ENCODE results near the gene TBL1X. TPM values are rescaled to one million over a fixed set of nuclear protein-coding genes. Genes with fewer than 3 reads are reported as not detected.

TBL1X gene
- total and polyA plus RNA-seq, 4 donors, result 2.3 to 21.7 (median 13.3) TPM

DNA sequence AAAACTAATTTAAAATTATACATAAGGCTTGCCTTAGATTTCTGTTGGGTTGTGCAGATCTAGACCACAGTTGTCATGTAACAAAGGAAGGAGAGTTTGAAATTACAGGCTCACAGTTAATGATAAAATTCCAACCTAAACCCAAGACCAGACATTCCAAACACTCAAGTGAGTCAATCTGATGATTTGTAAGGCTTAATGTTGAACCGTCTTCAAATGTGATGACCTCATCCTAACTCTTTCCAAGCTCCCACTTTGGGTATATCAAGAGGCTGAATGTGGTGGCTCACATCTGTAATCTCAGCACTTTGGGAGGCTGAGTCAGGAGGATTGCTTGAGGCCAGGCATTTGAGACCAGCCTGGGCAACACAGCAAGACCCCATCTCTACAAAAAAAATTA is 149.2 kb downstream of the TBL1X start:
- Histone ChIP-seq H3K4me1 (ENCODE audit: control insufficient read depth in 5 of 5, insufficient read depth in 5 of 5, low read length in 5 of 5) (peaks cover 0 to 1% (median 0%) of the 10 kb centered on the region in 5 donors), H3K9ac (ENCODE audit: insufficient read depth in 1 of 2, low read length in 2 of 2) (no peak overlapping the region), H3K9me3 (ENCODE audit: control insufficient read depth in 4 of 4, insufficient read depth in 3 of 4, low read length in 3 of 4) (peaks cover 0 to 2% (median 0%) of the 10 kb centered on the region in 4 donors), H3K27ac (ENCODE audit: low read depth in 1 of 2, low read length in 1 of 2) (no peak overlapping the region), H3K36me3 (ENCODE audit: control insufficient read depth in 4 of 4, insufficient read depth in 4 of 4, low read length in 4 of 4) (no peaks in the 10 kb centered on the region), H3K4me3 (no peak overlapping the region), H3K27me3 (ENCODE audit: control insufficient read depth in 3 of 3, insufficient read depth in 3 of 3, low read length in 2 of 3) (peaks cover 0 to 18% (median 10%) of the 10 kb centered on the region in 3 donors)
- WGBS, 2 donors, result 85 to 100% methylated on average over 1 of the region's 1 CpG
- ATAC-seq (ENCODE audit: insufficient read depth, low FRiP score) (no peak), DNase-seq (no peak)
- TF ChIP-seq, protein P1, sequence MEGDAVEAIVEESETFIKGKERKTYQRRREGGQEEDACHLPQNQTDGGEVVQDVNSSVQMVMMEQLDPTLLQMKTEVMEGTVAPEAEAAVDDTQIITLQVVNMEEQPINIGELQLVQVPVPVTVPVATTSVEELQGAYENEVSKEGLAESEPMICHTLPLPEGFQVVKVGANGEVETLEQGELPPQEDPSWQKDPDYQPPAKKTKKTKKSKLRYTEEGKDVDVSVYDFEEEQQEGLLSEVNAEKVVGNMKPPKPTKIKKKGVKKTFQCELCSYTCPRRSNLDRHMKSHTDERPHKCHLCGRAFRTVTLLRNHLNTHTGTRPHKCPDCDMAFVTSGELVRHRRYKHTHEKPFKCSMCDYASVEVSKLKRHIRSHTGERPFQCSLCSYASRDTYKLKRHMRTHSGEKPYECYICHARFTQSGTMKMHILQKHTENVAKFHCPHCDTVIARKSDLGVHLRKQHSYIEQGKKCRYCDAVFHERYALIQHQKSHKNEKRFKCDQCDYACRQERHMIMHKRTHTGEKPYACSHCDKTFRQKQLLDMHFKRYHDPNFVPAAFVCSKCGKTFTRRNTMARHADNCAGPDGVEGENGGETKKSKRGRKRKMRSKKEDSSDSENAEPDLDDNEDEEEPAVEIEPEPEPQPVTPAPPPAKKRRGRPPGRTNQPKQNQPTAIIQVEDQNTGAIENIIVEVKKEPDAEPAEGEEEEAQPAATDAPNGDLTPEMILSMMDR (IDR thresholded peaks at IDR 0.05; ENCODE audit: control extremely low read depth, extremely low read depth), result no peak

- peaks cover 0 to 26% (median 8%) of the 10 kb centered on the region in 3 donors for H3K27me3 ChIP-seq (ENCODE audit: control insufficient read depth in 3 of 3, insufficient read depth in 3 of 3, low read length in 2 of 3)
- no peak overlapping the region for H3K27ac ChIP-seq (ENCODE audit: low read depth in 1 of 2, low read length in 1 of 2)
- no peak overlapping the region for H3K9ac ChIP-seq (ENCODE audit: insufficient read depth in 1 of 2, low read length in 2 of 2)
- peaks cover 0 to 2% (median 0%) of the 10 kb centered on the region in 4 donors for H3K9me3 ChIP-seq (ENCODE audit: control insufficient read depth in 4 of 4, insufficient read depth in 3 of 4, low read length in 3 of 4)
- ATAC-seq (ENCODE audit: insufficient read depth, low FRiP score), result no peak
- no peak for DNase-seq
- TF ChIP-seq, protein P1 (IDR thresholded peaks at IDR 0.05; ENCODE audit: control extremely low read depth, extremely low read depth), result no peak
- H3K4me3 ChIP-seq, result no peak overlapping the region
- no peaks in the 10 kb centered on the region for H3K4me1 ChIP-seq (ENCODE audit: control insufficient read depth in 5 of 5, insufficient read depth in 5 of 5, low read length in 5 of 5)
- 93% methylated on average over 5 of the region's 5 CpGs for WGBS, 2 donors
- no peaks in the 10 kb centered on the region for H3K36me3 ChIP-seq (ENCODE audit: control insufficient read depth in 4 of 4, insufficient read depth in 4 of 4, low read length in 4 of 4)
Measured at GRCh38 chrX:9619133-9619532, 154.3 kb downstream of the TBL1X start.

GRCh38 chrX:9619581-9619980 is 154.7 kb downstream of the TBL1X start:
- Histone ChIP-seq H3K36me3 (ENCODE audit: control insufficient read depth in 4 of 4, insufficient read depth in 4 of 4, low read length in 4 of 4) (no peaks in the 10 kb centered on the region), H3K27ac (ENCODE audit: low read depth in 1 of 2, low read length in 1 of 2) (no peak overlapping the region), H3K27me3 (ENCODE audit: control insufficient read depth in 3 of 3, insufficient read depth in 3 of 3, low read length in 2 of 3) (peaks cover 0 to 28% (median 8%) of the 10 kb centered on the region in 3 donors), H3K4me1 (ENCODE audit: control insufficient read depth in 5 of 5, insufficient read depth in 5 of 5, low read length in 5 of 5) (no peaks in the 10 kb centered on the region), H3K4me3 (no peak overlapping the region), H3K9me3 (ENCODE audit: control insufficient read depth in 4 of 4, insufficient read depth in 3 of 4, low read length in 3 of 4) (peaks cover 0 to 2% (median 0%) of the 10 kb centered on the region in 4 donors), H3K9ac (ENCODE audit: insufficient read depth in 1 of 2, low read length in 2 of 2) (no peak overlapping the region)
- whole genome bisulfite sequencing, 2 donors, result 82 to 95% methylated on average over 10 to 12 of the region's 12 CpGs
- ATAC-seq (ENCODE audit: insufficient read depth, low FRiP score) (no peak), DNase-seq (no peak)
- TF ChIP-seq, protein P1 (IDR thresholded peaks at IDR 0.05; ENCODE audit: control extremely low read depth, extremely low read depth), result no peak

DNA sequence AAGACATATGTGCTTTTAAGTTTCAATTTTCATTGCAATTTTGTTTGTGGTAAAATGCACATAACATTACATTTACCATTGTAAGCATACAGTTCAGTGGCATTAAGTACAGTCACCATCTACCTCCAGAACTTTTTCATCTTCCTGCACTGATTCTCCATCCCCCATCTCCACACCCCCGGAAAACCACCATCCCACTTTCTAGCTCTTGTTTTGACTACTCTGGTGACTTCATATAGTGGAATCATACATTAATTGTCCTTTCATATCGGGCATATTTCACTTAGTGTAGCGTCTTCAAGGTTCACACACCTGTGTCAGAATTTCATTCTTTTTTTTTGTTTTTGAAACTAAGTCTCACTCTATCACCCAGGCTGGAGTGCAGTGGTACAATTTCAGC is 157.3 kb downstream of the TBL1X start:
- H3K4me3 ChIP-seq, result no peak overlapping the region
- DNase-seq, result no peak
- H3K4me1 ChIP-seq (ENCODE audit: control insufficient read depth in 5 of 5, insufficient read depth in 5 of 5, low read length in 5 of 5), result no peaks in the 10 kb centered on the region
- no peak overlapping the region for H3K27ac ChIP-seq (ENCODE audit: low read depth in 1 of 2, low read length in 1 of 2)
- no peak for ATAC-seq (ENCODE audit: insufficient read depth, low FRiP score)
- peaks cover 0 to 17% (median 16%) of the 10 kb centered on the region in 3 donors for H3K27me3 ChIP-seq (ENCODE audit: control insufficient read depth in 3 of 3, insufficient read depth in 3 of 3, low read length in 2 of 3)
- H3K9ac ChIP-seq (ENCODE audit: insufficient read depth in 1 of 2, low read length in 2 of 2), result no peak overlapping the region
- peaks cover 0 to under 1% (median 0%) of the 10 kb centered on the region in 4 donors for H3K9me3 ChIP-seq (ENCODE audit: control insufficient read depth in 4 of 4, insufficient read depth in 3 of 4, low read length in 3 of 4)
- H3K36me3 ChIP-seq (ENCODE audit: control insufficient read depth in 4 of 4, insufficient read depth in 4 of 4, low read length in 4 of 4), result no peaks in the 10 kb centered on the region
- 91 to 96% methylated on average over 3 of the region's 3 CpGs for WGBS, 2 donors
- TF ChIP-seq, protein P1 (IDR thresholded peaks at IDR 0.05; ENCODE audit: control extremely low read depth, extremely low read depth), result no peak
